MM.1S (cell line): Measurements from ENCODE around the gene PLXNA2.

ENCODE experiments used
- EZH2 ChIP-seq: fragments of 300-600 bp; sonication (generic); optimal IDR thresholded peaks from 2 replicates; pipeline ENCODE3; 2017; ENCODE audit warnings: low read depth, mild to moderate bottlenecking, antibody characterized with exemption, low read length, mixed read lengths
- EZH2phosphoT487 ChIP-seq: fragments of 300-600 bp; sonication (generic); IDR thresholded peaks from 2 replicates; pipeline ENCODE4 v1.6.1; 2018; ENCODE audit warnings: antibody characterized with exemption, low read length
- TF ChIP-seq, protein P1 (sequence below): fragments of 300-600 bp; sonication (generic); IDR thresholded peaks from 2 replicates; pipeline ENCODE4 v1.5.1; 2016; ENCODE audit warnings: antibody characterized with exemption, low read length, mixed read lengths

DNA sequence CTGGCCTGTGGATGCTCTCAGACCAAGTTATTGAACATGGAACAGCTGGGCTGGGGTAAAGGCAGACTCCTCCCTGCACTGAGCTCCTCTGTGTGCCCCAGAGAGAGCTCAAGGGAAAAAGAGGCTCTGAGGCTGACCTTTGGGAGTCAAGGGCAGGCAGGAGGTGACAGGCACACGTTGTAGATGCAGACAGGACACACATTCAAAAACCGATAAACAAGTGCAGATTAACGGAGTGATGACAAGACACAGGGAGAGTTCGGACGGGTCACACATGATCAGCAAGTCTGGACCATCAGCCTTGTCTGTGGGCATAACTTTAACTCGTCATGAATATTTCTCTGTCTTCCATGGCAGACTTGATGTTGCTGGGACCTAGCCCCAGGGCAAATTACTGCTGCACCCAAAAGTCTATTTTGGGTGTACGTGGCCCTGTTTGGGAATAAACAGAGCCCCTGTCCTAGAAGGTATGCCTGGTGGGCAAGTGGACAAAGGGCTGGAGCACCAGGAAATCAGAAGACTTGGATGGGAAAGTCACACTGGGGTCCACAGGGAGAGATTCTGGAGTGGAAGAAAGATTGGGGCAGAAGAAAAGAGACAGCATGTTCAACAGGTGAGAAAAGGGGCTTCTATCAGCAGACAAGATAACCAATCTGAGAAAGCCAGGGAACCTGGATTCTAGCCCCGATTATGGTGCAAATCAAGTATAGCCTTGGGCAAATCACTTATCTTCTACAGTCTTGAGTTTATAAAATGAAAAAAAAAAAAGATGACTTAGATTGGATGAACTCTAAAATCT is 74.9 kb downstream of the PLXNA2 start:
- TF ChIP-seq, protein P1, sequence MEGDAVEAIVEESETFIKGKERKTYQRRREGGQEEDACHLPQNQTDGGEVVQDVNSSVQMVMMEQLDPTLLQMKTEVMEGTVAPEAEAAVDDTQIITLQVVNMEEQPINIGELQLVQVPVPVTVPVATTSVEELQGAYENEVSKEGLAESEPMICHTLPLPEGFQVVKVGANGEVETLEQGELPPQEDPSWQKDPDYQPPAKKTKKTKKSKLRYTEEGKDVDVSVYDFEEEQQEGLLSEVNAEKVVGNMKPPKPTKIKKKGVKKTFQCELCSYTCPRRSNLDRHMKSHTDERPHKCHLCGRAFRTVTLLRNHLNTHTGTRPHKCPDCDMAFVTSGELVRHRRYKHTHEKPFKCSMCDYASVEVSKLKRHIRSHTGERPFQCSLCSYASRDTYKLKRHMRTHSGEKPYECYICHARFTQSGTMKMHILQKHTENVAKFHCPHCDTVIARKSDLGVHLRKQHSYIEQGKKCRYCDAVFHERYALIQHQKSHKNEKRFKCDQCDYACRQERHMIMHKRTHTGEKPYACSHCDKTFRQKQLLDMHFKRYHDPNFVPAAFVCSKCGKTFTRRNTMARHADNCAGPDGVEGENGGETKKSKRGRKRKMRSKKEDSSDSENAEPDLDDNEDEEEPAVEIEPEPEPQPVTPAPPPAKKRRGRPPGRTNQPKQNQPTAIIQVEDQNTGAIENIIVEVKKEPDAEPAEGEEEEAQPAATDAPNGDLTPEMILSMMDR: no peak
- TF ChIP-seq EZH2 (no peak), EZH2phosphoT487 (no peak)
